ENCODE data around the gene TBC1D32.
"Not testable (repeated sequence)": the region's sequence is repeated elsewhere in the genome, so short reads cannot be mapped to it uniquely, and the experiment has no call there.

The TBC1D32 gene

DNA sequence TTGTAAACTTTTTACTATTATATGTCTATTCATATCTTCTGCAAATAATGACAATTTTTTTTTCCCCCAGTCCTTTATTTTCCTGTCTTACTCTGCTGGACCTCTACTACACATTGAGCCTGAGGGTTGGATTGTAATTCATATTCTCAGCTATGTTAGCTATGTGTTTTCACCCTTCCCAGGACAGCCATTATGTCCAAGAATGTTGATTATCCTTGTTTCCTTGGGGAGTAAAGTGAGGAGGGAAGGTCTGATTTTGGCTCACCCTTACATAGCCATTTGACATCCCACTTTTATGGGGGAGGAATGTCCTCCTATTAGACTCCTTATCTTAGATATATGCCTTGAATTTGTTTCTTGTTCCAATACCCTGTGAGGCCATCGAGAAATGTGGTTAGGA lies 17.6 kb upstream of the TBC1D32 start:
- no peak overlapping the region for H3K9ac ChIP-seq (ENCODE audit: low read length in 5 of 5)
- H3K4me3 ChIP-seq (ENCODE audit: low read depth in 1 of 5, low read length in 5 of 5): no peak overlapping the region
- H3K9me3 ChIP-seq (ENCODE audit: control insufficient read depth in 5 of 5, low read length in 5 of 5): no peaks in the 10 kb centered on the region
- no peak overlapping the region for H3K27ac ChIP-seq (ENCODE audit: low read depth, low read length)
- H3K27me3 ChIP-seq (ENCODE audit: control insufficient read depth in 5 of 5, insufficient read depth in 4 of 5, low read length in 5 of 5): no peaks in the 10 kb centered on the region
- no peaks in the 10 kb centered on the region for H3K4me1 ChIP-seq (ENCODE audit: control insufficient read depth in 5 of 5, insufficient read depth in 5 of 5, low read length in 5 of 5)
- H3K36me3 ChIP-seq (ENCODE audit: control insufficient read depth in 5 of 5, insufficient read depth in 5 of 5, low read length in 5 of 5): no peaks in the 10 kb centered on the region

- no peaks in the 10 kb centered on the region for H3K27me3 ChIP-seq (ENCODE audit: control insufficient read depth in 5 of 5, insufficient read depth in 4 of 5, low read length in 5 of 5)
- H3K4me1 ChIP-seq (ENCODE audit: control insufficient read depth in 5 of 5, insufficient read depth in 5 of 5, low read length in 5 of 5): no peaks in the 10 kb centered on the region
- no peak overlapping the region for H3K27ac ChIP-seq (ENCODE audit: low read depth, low read length)
- H3K4me3 ChIP-seq (ENCODE audit: low read depth in 1 of 5, low read length in 5 of 5): no peak overlapping the region
- H3K36me3 ChIP-seq (ENCODE audit: control insufficient read depth in 5 of 5, insufficient read depth in 5 of 5, low read length in 5 of 5): no peaks in the 10 kb centered on the region
- no peak overlapping the region for H3K9ac ChIP-seq (ENCODE audit: low read length in 5 of 5)
- no peaks in the 10 kb centered on the region for H3K9me3 ChIP-seq (ENCODE audit: control insufficient read depth in 5 of 5, low read length in 5 of 5)
Observed at GRCh38 chr6:121349596-121349995, 15.3 kb upstream of the TBC1D32 start.

DNA sequence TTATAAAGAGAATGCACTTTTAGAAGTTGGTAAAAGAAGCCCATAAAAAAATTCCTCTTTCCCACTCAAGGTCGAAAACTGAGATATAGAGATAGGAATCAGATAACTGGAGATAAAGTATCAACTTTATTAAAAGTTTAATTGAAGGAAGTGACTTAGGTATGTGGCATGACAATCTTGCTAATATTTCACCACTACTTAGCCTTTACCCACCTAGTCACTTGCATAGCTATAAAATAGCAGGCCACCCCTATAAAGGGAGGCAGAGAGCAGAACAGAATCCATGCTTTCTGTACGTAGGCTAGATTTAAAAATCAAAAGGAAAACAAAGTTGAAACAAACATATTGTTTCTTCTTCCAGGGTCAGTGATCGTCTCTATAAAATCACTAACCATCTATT lies 13.2 kb upstream of the TBC1D32 start:
- Histone ChIP-seq H3K36me3 (ENCODE audit: control insufficient read depth in 5 of 5, insufficient read depth in 5 of 5, low read length in 5 of 5) (no peaks in the 10 kb centered on the region), H3K4me3 (ENCODE audit: low read depth in 1 of 5, low read length in 5 of 5) (no peak overlapping the region), H3K9ac (ENCODE audit: low read length in 5 of 5) (no peak overlapping the region), H3K27me3 (ENCODE audit: control insufficient read depth in 5 of 5, insufficient read depth in 4 of 5, low read length in 5 of 5) (peaks cover 0 to under 1% (median 0%) of the 10 kb centered on the region in 5 donors), H3K27ac (ENCODE audit: low read depth, low read length) (no peak overlapping the region), H3K9me3 (ENCODE audit: control insufficient read depth in 5 of 5, low read length in 5 of 5) (no peaks in the 10 kb centered on the region), H3K4me1 (ENCODE audit: control insufficient read depth in 5 of 5, insufficient read depth in 5 of 5, low read length in 5 of 5) (no peaks in the 10 kb centered on the region)

DNA sequence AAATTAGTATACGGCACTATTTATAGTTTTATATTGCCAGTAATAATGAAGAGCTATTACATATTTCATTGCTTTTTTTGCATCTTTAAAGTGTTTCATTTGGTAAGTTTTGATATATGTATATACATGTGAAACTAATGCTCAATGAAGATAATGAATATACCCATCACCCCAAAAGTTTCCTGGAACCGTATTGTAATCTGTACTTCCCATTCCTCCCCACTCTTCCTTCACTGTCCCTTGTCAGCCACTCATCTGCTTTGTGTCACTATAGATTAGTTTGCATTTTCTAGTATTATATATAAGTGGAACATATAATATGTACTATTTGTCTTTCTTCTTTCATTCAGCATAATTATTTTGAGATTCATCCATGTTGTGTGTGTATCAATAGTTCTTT lies 10.3 kb upstream of the TBC1D32 start:
- no peaks in the 10 kb centered on the region for H3K36me3 ChIP-seq (ENCODE audit: control insufficient read depth in 5 of 5, insufficient read depth in 5 of 5, low read length in 5 of 5)
- H3K27ac ChIP-seq (ENCODE audit: low read depth, low read length): no peak overlapping the region
- H3K9me3 ChIP-seq (ENCODE audit: control insufficient read depth in 5 of 5, low read length in 5 of 5): no peaks in the 10 kb centered on the region
- H3K4me3 ChIP-seq (ENCODE audit: low read depth in 1 of 5, low read length in 5 of 5): no peak overlapping the region
- H3K4me1 ChIP-seq (ENCODE audit: control insufficient read depth in 5 of 5, insufficient read depth in 5 of 5, low read length in 5 of 5): no peaks in the 10 kb centered on the region
- H3K9ac ChIP-seq (ENCODE audit: low read length in 5 of 5): no peak overlapping the region
- peaks cover 0 to 2% (median 0%) of the 10 kb centered on the region in 5 donors for H3K27me3 ChIP-seq (ENCODE audit: control insufficient read depth in 5 of 5, insufficient read depth in 4 of 5, low read length in 5 of 5)

GRCh38 chr6:121339639-121340226 lies 5.5 kb upstream of the TBC1D32 start:
- H3K27ac ChIP-seq (ENCODE audit: low read depth, low read length): no peak overlapping the region
- H3K4me3 ChIP-seq (ENCODE audit: low read depth in 1 of 5, low read length in 5 of 5): no peak overlapping the region
- H3K27me3 ChIP-seq (ENCODE audit: control insufficient read depth in 5 of 5, insufficient read depth in 4 of 5, low read length in 5 of 5): peaks cover 0 to 2% (median 0%) of the 10 kb centered on the region in 5 donors
- H3K4me1 ChIP-seq (ENCODE audit: control insufficient read depth in 5 of 5, insufficient read depth in 5 of 5, low read length in 5 of 5): peaks cover 0 to 7% (median 5%) of the 10 kb centered on the region in 5 donors
- H3K36me3 ChIP-seq (ENCODE audit: control insufficient read depth in 5 of 5, insufficient read depth in 5 of 5, low read length in 5 of 5): no peaks in the 10 kb centered on the region
- H3K9ac ChIP-seq (ENCODE audit: low read length in 5 of 5): no peak overlapping the region
- H3K9me3 ChIP-seq (ENCODE audit: control insufficient read depth in 5 of 5, low read length in 5 of 5): no peaks in the 10 kb centered on the region

DNA sequence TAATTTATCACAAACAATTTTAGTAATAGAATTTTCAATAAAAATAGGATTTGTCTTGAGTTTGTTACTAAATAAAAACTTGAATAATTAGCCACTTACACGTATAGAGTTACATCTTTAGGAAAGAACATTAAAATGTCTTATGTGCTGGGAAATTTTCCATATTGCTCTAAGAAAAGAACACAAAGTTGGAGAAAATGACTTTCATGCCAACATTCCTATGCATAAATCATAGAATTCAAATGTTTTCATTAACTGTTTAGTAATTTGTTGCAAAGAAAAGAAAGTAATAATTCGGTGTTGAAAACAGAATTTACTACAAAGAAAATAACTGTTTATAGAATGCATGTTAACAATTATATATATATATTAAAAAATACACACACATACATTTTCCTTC lies 4.7 kb upstream of the TBC1D32 start:
- no peaks in the 10 kb centered on the region for H3K9me3 ChIP-seq (ENCODE audit: control insufficient read depth in 5 of 5, low read length in 5 of 5)
- H3K9ac ChIP-seq (ENCODE audit: low read length in 5 of 5): no peak overlapping the region
- no peak overlapping the region for H3K27ac ChIP-seq (ENCODE audit: low read depth, low read length)
- peaks cover 0 to 10% (median 9%) of the 10 kb centered on the region in 5 donors for H3K4me1 ChIP-seq (ENCODE audit: control insufficient read depth in 5 of 5, insufficient read depth in 5 of 5, low read length in 5 of 5)
- H3K27me3 ChIP-seq (ENCODE audit: control insufficient read depth in 5 of 5, insufficient read depth in 4 of 5, low read length in 5 of 5): peaks cover 0 to 2% (median 0%) of the 10 kb centered on the region in 5 donors
- H3K4me3 ChIP-seq (ENCODE audit: low read depth in 1 of 5, low read length in 5 of 5): no peak overlapping the region
- no peaks in the 10 kb centered on the region for H3K36me3 ChIP-seq (ENCODE audit: control insufficient read depth in 5 of 5, insufficient read depth in 5 of 5, low read length in 5 of 5)

GRCh38 chr6:121338366-121338765 lies 4.1 kb upstream of the TBC1D32 start:
- Histone ChIP-seq H3K36me3 (ENCODE audit: control insufficient read depth in 5 of 5, insufficient read depth in 5 of 5, low read length in 5 of 5) (no peaks in the 10 kb centered on the region), H3K4me1 (ENCODE audit: control insufficient read depth in 5 of 5, insufficient read depth in 5 of 5, low read length in 5 of 5) (peaks cover 0 to 13% (median 9%) of the 10 kb centered on the region in 5 donors), H3K4me3 (ENCODE audit: low read depth in 1 of 5, low read length in 5 of 5) (no peak overlapping the region), H3K27ac (ENCODE audit: low read depth, low read length) (no peak overlapping the region), H3K27me3 (ENCODE audit: control insufficient read depth in 5 of 5, insufficient read depth in 4 of 5, low read length in 5 of 5) (peaks cover 0 to 2% (median 0%) of the 10 kb centered on the region in 5 donors), H3K9ac (ENCODE audit: low read length in 5 of 5) (no peak overlapping the region), H3K9me3 (ENCODE audit: control insufficient read depth in 5 of 5, low read length in 5 of 5) (no peaks in the 10 kb centered on the region)

DNA sequence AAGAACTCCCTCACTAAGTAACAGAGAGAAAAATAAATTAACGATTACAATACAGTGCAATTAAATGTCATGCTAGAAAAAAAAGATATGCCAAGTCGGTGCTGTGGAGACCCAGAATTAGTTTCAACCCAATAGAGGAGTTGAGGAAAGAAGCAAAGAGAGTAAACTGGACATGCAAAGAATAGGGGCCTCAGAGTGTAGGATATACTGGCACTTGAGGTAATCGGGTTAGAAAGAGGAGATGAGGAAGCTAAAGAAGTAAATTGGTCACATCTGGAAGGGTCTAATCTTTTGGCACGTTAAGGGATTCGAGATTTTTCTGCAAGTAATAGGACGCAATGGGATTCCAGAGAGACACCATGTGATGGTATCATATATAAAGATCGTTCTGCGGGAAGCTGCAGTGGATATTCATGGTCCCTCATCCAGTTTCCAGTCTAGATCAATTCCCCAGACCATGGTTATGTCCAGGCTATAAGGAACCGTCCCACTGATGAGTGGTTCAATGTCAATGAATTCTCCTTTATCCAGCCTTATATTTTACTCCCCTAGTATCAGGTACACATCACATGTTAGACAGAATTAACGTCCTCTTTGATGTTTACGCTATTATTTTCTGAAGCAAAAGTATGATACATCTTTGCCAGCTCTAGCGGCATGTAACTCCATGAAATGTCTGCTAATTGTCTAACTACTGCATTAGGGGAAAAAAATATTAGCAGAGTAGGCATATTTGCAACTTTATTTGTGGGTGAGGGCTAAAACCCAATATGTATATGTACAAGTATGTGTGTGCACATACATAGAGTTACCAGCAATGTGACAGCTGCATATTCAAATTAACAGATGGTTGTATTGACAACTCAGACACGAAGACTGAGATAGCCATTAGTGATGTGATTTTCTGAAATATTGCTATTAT lies 1.1 kb upstream of the TBC1D32 start:
- H3K4me1 ChIP-seq (ENCODE audit: control insufficient read depth in 5 of 5, insufficient read depth in 5 of 5, low read length in 5 of 5): peaks cover 0 to 13% (median 9%) of the 10 kb centered on the region in 5 donors
- H3K36me3 ChIP-seq (ENCODE audit: control insufficient read depth in 5 of 5, insufficient read depth in 5 of 5, low read length in 5 of 5): no peaks in the 10 kb centered on the region
- H3K27me3 ChIP-seq (ENCODE audit: control insufficient read depth in 5 of 5, insufficient read depth in 4 of 5, low read length in 5 of 5): no peaks in the 10 kb centered on the region
- H3K27ac ChIP-seq (ENCODE audit: low read depth, low read length): peak overlapping the region; percentile 100
- peak overlapping the region; percentile 79 to 97 (median 95) for H3K4me3 ChIP-seq (ENCODE audit: low read depth in 1 of 5, low read length in 5 of 5)
- H3K9ac ChIP-seq (ENCODE audit: low read length in 5 of 5): peak overlapping the region; percentile 78 to 95 (median 92)
- no peaks in the 10 kb centered on the region for H3K9me3 ChIP-seq (ENCODE audit: control insufficient read depth in 5 of 5, low read length in 5 of 5)

GRCh38 chr6:121333694-121334093 lies 586 bp downstream of the TBC1D32 start:
- not testable (repeated sequence) for H3K27ac ChIP-seq (ENCODE audit: low read depth, low read length); H3K27me3 ChIP-seq (ENCODE audit: control insufficient read depth in 5 of 5, insufficient read depth in 4 of 5, low read length in 5 of 5)

DNA sequence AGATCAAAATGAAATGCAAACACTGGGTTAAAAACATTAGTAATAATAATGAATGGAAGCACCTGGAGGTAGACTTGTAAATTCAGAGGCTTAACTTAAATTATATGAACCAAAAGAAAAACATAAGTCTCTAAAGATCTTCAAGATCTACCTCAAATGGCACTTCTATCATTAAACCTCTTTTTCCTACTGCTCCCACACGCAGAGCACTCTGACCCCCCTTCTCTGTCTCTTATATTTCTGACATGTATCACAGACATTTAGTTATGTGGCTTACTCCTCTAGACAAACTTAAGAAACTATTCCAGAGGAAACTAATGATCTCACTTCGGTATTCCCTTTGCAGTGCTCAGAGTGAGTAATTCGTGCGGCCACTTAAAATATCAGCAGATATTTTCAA lies 1.1 kb downstream of the TBC1D32 start:
- Histone ChIP-seq H3K9ac (ENCODE audit: low read length in 5 of 5) (peak overlapping the region in 1 of 5 donors; percentile 45), H3K27me3 (ENCODE audit: control insufficient read depth in 5 of 5, insufficient read depth in 4 of 5, low read length in 5 of 5) (no peaks in the 10 kb centered on the region), H3K9me3 (ENCODE audit: control insufficient read depth in 5 of 5, low read length in 5 of 5) (no peaks in the 10 kb centered on the region), H3K4me3 (ENCODE audit: low read depth in 1 of 5, low read length in 5 of 5) (no peak overlapping the region), H3K36me3 (ENCODE audit: control insufficient read depth in 5 of 5, insufficient read depth in 5 of 5, low read length in 5 of 5) (no peaks in the 10 kb centered on the region), H3K4me1 (ENCODE audit: control insufficient read depth in 5 of 5, insufficient read depth in 5 of 5, low read length in 5 of 5) (peaks cover 0 to 13% (median 9%) of the 10 kb centered on the region in 5 donors), H3K27ac (ENCODE audit: low read depth, low read length) (no peak overlapping the region)

More at GRCh38 chr6:121333694-121334093, 586 bp downstream of the TBC1D32 start:
- Histone ChIP-seq H3K4me1 (ENCODE audit: control insufficient read depth in 5 of 5, insufficient read depth in 5 of 5, low read length in 5 of 5) (peaks cover 0 to 13% (median 9%) of the 10 kb centered on the region in 5 donors), H3K4me3 (ENCODE audit: low read depth in 1 of 5, low read length in 5 of 5) (peak overlapping the region in 3 of 5 donors; percentile 79 to 97 (median 95))
- H3K9me3 ChIP-seq (ENCODE audit: control insufficient read depth in 5 of 5, low read length in 5 of 5); H3K36me3 ChIP-seq (ENCODE audit: control insufficient read depth in 5 of 5, insufficient read depth in 5 of 5, low read length in 5 of 5); H3K9ac ChIP-seq (ENCODE audit: low read length in 5 of 5): not testable (repeated sequence)

Measured in subcutaneous abdominal adipose tissue (tissue), 5 donors.